IPS-11a (cell line): ENCODE data around the gene TSPAN16.

Source experiments
- H3K4me3 ChIP-seq: one replicate; pipeline ENCODE4 v1.5.1; 2013; ENCODE audit warnings: low read depth, low read length, control low read depth

The TSPAN16 gene

GRCh38 chr19:11295665-11296245 lies at the start of gene TSPAN16:
TSPAN16 (plus strand) TSS chr19:11296160; CDS start chr19:11296298, 138 bp downstream.
- no peak within 1 kb of the TSS for H3K4me3 ChIP-seq

- H3K4me3 ChIP-seq, result no peak overlapping the region
These were observed 49.0 kb upstream of the TSPAN16 start for GRCh38 chr19:11246941-11247340.

- H3K4me3 ChIP-seq, result no peak overlapping the region
These were observed 48.6 kb upstream of the TSPAN16 start for GRCh38 chr19:11247391-11247790.

- no peak overlapping the region for H3K4me3 ChIP-seq
These were observed 48.0 kb upstream of the TSPAN16 start for GRCh38 chr19:11247934-11248333.

GRCh38 chr19:11248852-11249251 lies 47.1 kb upstream of the TSPAN16 start:
- H3K4me3 ChIP-seq, result no peak overlapping the region

- no peak overlapping the region for H3K4me3 ChIP-seq
These were observed 44.7 kb upstream of the TSPAN16 start for GRCh38 chr19:11251217-11251616.

- H3K4me3 ChIP-seq, result no peak overlapping the region
These were observed 44.2 kb upstream of the TSPAN16 start for GRCh38 chr19:11251650-11252314.

GRCh38 chr19:11252665-11253355 lies 43.1 kb upstream of the TSPAN16 start:
- H3K4me3 ChIP-seq, result no peak overlapping the region

GRCh38 chr19:11254666-11255065 lies 41.3 kb upstream of the TSPAN16 start:
- no peak overlapping the region for H3K4me3 ChIP-seq

- no peak overlapping the region for H3K4me3 ChIP-seq
These were observed 39.8 kb upstream of the TSPAN16 start for GRCh38 chr19:11256189-11256588.

GRCh38 chr19:11257846-11258380 lies 38.0 kb upstream of the TSPAN16 start:
- H3K4me3 ChIP-seq, result no peak overlapping the region

GRCh38 chr19:11260996-11261395 lies 35.0 kb upstream of the TSPAN16 start:
- no peak overlapping the region for H3K4me3 ChIP-seq

GRCh38 chr19:11261431-11261970 lies 34.5 kb upstream of the TSPAN16 start:
- peak overlapping the region; percentile 66 for H3K4me3 ChIP-seq

GRCh38 chr19:11261971-11262839 lies 33.8 kb upstream of the TSPAN16 start, which contains the start of gene DOCK6:
DOCK6 (minus strand) TSS chr19:11262524; CDS start chr19:11262440, 84 bp downstream.
- H3K4me3 ChIP-seq, result peak within 1 kb of the TSS; percentile 66

- no peak overlapping the region for H3K4me3 ChIP-seq
These were observed 32.2 kb upstream of the TSPAN16 start for GRCh38 chr19:11263726-11264125.

GRCh38 chr19:11264452-11265176 lies 31.3 kb upstream of the TSPAN16 start:
- no peak overlapping the region for H3K4me3 ChIP-seq

- H3K4me3 ChIP-seq, result no peak overlapping the region
These were observed 30.7 kb upstream of the TSPAN16 start for GRCh38 chr19:11265177-11265784.

GRCh38 chr19:11265785-11266236 lies 30.1 kb upstream of the TSPAN16 start:
- H3K4me3 ChIP-seq, result no peak overlapping the region

- no peak overlapping the region for H3K4me3 ChIP-seq
These were observed 28.5 kb upstream of the TSPAN16 start for GRCh38 chr19:11267316-11268085.
